Activated CD8-positive, alpha-beta memory T cell treated with anti-CD3 and anti-CD28 coated beads for 4 hours (primary cell): ENCODE results near the gene NEURL3.
"Not testable (repeated sequence)": the region's sequence is repeated elsewhere in the genome, so short reads cannot be mapped to it uniquely, and the experiment has no call there.

ENCODE experiments used
- DNase-seq, 2 donors: peaks; one replicate each; pipeline ENCODE4 v3.0.0-alpha.2; 2020; ENCODE audit warnings: low read depth in 2 of 2

The NEURL3 gene, protein sequence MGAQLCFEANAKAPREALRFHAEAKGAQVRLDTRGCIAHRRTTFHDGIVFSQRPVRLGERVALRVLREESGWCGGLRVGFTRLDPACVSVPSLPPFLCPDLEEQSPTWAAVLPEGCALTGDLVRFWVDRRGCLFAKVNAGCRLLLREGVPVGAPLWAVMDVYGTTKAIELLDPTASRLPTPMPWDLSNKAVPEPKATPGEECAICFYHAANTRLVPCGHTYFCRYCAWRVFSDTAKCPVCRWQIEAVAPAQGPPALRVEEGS

DNA sequence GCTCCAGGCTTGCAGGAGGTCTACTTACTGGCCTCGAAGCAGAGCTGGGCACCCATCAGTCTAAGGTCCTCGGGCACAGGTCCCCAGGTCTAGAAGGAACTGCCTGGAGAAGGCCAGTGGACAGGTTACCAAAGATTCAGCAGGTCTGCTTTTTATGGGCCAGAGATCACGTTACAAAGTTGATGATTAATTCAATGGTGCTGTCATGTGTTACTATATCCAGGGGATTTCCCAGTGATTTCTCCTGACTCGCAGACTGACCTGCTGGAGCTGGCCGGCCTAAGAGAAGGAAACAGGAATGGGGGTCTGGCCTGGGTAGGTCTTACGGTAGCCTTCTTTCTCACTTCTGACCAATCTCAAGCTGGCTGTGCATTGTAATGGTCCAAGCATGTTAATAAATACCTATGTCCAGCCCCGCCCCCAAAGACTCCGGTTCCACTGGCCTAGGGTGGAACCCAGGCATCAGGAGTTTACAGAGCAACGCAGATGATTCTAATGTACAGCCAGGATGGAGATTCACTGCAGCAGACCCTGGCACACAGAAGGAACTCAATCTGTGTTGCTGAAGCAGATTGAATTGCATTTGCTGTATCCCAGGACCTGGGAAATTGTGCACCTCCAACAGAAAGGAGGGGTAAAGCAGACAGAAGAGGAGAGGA is at the start of gene NEURL3:
Gene NEURL3, minus strand, starts transcription at position 127 of the 659 bp plus-strand sequence. Its CDS starts 71 bp downstream, at position 56.
- no peak for DNase-seq

GRCh38 chr2:96554293-96555145 is 49.4 kb upstream of the NEURL3 start:
- peak; percentile 36 to 37 for DNase-seq

GRCh38 chr2:96553957-96554292 is 48.8 kb upstream of the NEURL3 start:
- not testable (repeated sequence) for DNase-seq

DNA sequence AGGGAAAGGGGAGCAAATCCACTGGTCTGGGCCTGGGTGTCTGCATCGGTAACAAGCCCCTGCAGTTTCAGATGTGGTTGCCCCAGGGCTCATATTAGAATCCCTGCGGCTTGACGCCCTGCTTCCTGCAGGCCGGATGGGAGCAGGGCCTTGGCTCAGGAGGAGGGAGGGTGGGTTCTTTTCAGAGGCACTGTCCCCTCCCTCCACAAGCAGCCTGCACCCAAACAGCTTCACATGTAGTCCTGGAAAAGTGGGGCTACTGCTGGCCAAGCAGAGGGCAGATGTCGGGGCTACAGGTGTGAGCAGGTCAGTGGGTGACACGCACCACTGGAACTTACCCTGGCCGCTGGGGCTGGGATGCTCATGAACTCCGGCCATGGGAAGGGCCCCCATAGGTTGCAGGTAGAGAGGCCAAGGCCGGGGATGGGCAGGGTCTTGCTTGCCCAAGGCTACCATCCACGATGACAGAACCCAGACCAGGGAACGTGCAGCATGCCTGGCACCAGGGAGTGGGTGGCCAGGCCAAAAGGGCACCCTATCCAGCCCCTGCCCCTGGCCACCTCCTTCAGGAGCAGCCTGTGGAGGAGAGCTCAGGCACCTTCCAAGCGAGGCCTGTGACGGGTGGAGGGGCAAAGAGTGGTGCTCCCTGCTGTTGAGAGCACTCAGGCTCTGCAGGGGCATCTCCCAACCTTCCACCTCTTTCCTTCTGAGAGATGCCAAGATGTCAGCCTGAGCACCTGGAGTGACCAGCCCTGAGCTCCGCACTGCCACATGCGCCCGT is 48.2 kb upstream of the NEURL3 start:
- DNase-seq: no peak

GRCh38 chr2:96552315-96553175 is 47.4 kb upstream of the NEURL3 start:
- DNase-seq: no peak

DNA sequence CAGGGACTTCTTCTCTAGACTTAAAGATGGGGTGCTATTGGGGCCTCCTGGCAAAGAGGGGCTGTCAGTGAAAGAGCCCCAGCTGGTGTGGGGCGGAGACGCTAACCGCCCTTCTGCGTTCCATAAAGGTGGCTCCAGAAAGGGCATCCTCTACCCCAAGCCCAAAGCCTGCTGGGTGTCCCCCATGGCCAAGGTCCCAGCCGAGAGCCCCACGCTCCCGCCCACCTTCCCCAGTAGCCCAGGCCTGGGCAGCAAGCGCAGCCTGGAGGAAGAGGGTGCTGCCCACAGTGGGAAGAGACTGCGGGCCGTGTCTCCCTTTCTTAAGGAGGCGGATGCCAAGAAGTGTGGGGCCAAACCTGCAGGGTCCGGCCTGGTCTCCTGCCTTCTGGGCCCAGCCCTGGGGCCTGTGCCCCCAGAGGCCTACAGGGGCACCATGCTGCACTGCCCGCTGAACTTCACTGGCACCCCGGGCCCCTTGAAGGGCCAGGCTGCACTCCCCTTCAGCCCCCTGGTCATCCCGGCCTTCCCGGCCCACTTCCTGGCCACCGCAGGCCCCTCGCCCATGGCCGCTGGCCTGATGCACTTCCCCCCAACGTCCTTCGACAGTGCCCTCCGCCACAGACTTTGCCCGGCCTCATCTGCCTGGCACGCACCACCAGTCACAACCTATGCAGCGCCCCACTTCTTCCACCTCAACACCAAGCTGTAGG is 46.6 kb upstream of the NEURL3 start:
- DNase-seq: no peak

DNA sequence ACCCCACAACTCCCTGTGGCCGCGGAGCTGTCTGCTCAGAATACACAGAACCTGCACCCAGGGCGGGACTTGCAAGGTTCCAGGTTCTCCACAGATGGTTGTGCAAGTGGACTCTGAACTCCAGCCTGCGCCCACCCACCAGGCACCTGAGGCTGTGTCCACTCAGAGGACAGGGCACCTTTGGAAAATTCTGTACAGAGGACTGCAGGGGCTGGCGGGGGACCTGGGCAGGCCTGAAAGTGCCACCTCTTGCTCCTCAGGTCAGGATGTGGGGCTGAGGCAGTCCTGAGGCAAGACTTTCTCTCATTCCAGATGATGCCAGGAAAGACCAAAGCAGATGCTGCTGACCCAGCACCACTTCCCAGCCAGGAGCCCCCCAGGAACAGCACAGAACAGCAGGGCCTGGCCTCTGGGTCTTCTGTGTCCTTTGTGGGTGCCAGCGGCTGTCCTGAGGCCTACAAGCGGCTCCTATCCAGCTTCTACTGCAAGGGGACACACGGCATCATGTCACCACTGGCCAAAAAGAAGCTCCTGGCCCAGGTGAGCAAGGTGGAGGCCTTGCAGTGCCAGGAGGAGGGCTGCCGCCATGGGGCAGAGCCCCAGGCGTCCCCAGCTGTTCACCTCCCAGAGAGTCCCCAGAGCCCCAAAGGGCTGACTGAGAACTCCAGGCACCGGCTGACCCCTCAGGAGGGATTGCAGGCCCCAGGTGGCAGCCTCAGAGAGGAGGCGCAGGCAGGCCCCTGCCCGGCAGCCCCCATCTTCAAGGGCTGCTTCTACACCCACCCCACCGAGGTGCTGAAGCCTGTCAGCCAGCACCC is 45.8 kb upstream of the NEURL3 start:
- DNase-seq: no peak

GRCh38 chr2:96549967-96550786 is 45.0 kb upstream of the NEURL3 start:
- DNase-seq: no peak

- no peak for DNase-seq
Observed at GRCh38 chr2:96549466-96549785, 44.3 kb upstream of the NEURL3 start.

- DNase-seq: no peak
Observed at GRCh38 chr2:96548558-96549465, 43.7 kb upstream of the NEURL3 start.

DNA sequence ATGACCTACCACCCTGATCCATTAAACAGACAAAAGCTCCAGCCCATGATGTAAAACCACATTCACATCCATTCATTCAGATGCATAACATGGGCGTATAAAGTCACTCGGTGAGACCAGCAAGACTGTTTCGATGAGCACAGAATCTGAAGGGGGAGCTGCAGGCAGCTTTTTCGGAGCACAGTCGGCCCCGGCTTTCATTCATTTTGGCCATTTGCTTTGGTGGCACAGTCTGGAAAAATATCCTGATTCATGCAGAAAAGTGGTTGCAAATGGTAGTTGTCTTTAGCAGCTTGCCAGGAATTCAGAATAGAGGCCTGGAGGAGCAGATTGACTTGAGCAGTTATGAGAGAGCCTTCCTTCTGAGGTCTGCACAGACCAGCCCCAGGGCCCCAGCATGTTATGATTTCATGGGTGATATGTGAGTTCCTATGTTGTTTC is 42.6 kb upstream of the NEURL3 start:
- no peak for DNase-seq

DNA sequence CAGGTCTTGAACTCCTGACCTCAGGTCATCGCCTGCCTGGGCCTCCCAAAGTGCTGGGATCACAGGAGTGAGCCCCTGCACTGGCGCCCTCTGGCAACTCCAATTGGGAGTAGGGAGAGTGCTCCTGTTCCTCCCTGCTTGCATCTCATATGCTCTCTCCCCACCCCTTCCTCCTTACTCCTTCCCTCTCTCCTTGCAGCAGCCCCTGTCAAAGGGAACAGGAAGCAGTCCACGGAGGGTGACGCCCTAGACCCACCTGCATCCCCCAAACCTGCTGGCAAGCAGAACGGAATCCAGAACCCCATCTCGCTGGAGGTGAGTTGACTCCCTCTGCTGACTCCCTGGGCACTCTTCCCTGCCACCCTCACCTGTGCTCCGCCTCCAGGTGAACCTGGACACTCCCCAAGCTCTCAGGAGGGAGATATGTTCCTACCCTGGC is 42.1 kb upstream of the NEURL3 start:
- no peak for DNase-seq

DNA sequence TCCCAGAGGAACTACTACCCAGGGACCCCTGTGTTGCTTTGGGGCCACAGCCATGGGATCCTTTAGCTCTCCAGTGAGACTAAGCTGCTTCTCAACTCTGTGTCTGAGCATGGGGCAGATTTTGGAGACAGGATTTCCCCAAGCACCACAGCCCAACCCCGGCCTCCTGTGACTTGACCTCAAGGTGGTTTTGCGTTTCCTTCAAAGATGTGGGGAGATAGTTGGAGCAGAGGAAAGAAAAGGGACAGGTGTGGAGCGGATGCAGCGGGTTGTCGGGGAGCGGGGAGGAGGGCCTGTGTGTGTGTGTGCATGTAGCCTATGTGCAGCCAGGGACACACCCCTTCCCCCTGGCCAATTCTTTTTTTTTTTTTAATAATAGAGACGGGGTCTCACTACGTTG is 41.6 kb upstream of the NEURL3 start:
- no peak for DNase-seq

DNA sequence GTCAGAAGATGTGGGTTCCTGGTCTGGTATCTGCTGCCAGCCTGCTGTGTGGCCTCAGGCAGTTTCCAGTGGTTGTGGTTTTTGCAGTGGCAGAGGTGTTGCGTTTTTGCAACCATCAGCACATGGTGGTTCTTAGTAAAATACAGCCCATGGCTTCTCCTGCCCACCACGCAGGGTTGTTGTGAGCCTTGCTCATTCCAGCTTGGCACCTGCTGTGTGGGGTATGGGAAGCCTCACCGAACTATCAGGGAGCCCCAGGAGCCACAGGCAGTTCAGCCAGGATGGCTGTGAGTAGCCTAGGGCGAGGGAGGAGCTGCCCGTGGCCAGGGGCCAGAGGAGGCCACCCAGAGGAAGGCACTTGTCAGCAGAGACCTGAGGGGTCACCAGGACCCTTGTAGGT is 41.2 kb upstream of the NEURL3 start:
- no peak for DNase-seq

- DNase-seq: no peak
Observed at GRCh38 chr2:96542357-96542977, 37.3 kb upstream of the NEURL3 start.

DNA sequence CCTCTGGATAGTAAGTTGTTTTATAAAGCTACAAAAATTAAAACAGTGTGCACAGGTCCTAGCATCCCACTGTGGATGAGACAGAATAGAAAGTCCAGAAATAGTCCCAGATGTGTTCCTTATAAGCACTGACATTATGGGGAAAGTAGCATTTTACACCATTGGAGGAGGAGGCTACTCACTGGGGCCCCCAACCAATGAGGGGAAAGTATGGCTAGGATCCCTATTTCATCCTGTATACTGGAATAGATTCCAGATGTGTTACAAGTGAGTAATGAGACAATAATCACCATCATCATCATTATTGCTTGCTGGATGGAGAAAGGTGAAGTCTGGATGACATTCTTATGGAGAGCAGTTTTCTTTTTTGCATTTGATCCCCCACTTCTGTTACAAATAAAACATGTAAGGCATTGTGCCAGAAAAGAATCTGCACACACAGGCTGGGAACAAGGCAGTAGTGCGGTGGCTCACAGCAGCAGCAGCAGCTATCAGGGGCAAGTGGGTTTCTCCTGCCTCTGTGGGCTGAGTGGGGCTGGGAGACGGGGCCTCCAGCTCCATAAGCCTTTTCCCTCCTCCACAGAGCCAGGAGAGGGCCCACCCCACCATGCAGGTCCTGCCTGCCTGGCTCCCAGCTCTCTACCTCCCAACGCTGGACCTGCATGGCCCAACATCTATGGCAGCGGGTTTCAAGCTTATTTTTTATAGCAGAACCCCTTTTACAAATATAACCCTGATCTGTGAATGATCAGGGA is 36.4 kb upstream of the NEURL3 start:
- no peak for DNase-seq
